ENCODE data around the gene EIF3CL. TPM values are rescaled to one million over a fixed set of nuclear protein-coding genes. Genes with fewer than 3 reads are reported as not detected.
"Not testable (repeated sequence)": the region's sequence is repeated elsewhere in the genome, so short reads cannot be mapped to it uniquely, and the experiment has no call there.

The EIF3CL gene
- polyA plus RNA-seq, 1 of the 3 experiments (the other 2 are of a cell fraction), result 196 TPM

- H3K4me3 ChIP-seq (ENCODE audit: low read depth in 2 of 2, low read length in 1 of 2); H3K79me2 ChIP-seq (ENCODE audit: insufficient read depth); H3K36me3 ChIP-seq (replicated peaks in 1 of 2; ENCODE audit: control insufficient read depth in 1 of 2, insufficient read depth in 2 of 2, low read length in 1 of 2); H3K4me1 ChIP-seq (ENCODE audit: control insufficient read depth in 1 of 2, insufficient read depth in 2 of 2, low read depth in 1 of 2, low read length in 1 of 2); H2AFZ ChIP-seq (ENCODE audit: low read depth); H3F3A ChIP-seq (replicated peaks; ENCODE audit: insufficient read depth); POLR2A ChIA-PET; H4K20me1 ChIP-seq (ENCODE audit: insufficient read depth); H3K27ac ChIP-seq (ENCODE audit: low read depth in 2 of 2, low read length in 1 of 2); DNase-seq; H3K27me3 ChIP-seq (ENCODE audit: insufficient read depth); H3K9me3 ChIP-seq; H3K9me2 ChIP-seq; CTCF ChIA-PET; H3K4me2 ChIP-seq; H3K9ac ChIP-seq: not testable (repeated sequence)
- WGBS (ENCODE audit: low lambda C conversion rate), result no CpG with 5 or more reads among the region's 10 CpGs
Observed at GRCh38 chr16:28426060-28426680, 22.5 kb upstream of the EIF3CL start.

DNA sequence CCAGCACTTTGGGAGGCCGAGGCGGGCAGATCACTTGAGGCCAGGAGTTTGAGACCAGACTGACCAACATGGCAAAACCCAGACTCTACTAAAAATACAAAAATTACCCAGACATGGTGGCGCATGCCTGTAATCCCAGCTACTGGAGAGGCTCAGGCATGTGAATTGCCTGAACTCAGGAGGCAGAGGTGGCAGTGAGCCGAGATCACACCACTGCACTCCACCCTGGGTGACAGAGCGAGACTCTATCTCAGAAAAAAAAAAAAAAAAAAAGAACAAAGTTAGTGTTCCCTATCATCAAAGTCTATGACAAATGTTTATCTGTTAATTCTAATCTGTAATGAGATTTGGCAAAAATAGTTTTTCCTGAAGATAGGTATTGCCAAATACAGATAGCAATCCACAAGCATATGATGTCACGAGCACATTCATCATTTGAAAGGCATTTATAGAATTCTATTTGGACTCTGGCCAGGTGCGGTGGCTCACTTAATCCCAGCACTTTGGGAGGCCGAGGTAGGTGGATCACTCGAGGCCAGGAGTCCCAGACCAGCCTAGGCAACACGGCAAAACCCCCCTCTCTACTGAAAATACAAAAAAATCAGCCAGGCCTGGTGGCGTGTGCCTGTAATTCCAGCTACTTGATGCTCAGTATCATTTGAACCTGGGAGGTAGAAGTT, 17.6 kb upstream of the EIF3CL start:
- H3K27me3 ChIP-seq (ENCODE audit: insufficient read depth); H3F3A ChIP-seq (replicated peaks; ENCODE audit: insufficient read depth); H3K9ac ChIP-seq; H3K4me1 ChIP-seq (ENCODE audit: control insufficient read depth in 1 of 2, insufficient read depth in 2 of 2, low read depth in 1 of 2, low read length in 1 of 2); H3K4me3 ChIP-seq (ENCODE audit: low read depth in 2 of 2, low read length in 1 of 2); H2AFZ ChIP-seq (ENCODE audit: low read depth); H3K36me3 ChIP-seq (replicated peaks in 1 of 2; ENCODE audit: control insufficient read depth in 1 of 2, insufficient read depth in 2 of 2, low read length in 1 of 2); H3K9me2 ChIP-seq; H3K79me2 ChIP-seq (ENCODE audit: insufficient read depth); H3K9me3 ChIP-seq; H4K20me1 ChIP-seq (ENCODE audit: insufficient read depth); DNase-seq; H3K4me2 ChIP-seq; CTCF ChIA-PET; H3K27ac ChIP-seq (ENCODE audit: low read depth in 2 of 2, low read length in 1 of 2); POLR2A ChIA-PET: not testable (repeated sequence)
- no CpG with 5 or more reads among the region's 11 CpGs for WGBS (ENCODE audit: low lambda C conversion rate)

DNA sequence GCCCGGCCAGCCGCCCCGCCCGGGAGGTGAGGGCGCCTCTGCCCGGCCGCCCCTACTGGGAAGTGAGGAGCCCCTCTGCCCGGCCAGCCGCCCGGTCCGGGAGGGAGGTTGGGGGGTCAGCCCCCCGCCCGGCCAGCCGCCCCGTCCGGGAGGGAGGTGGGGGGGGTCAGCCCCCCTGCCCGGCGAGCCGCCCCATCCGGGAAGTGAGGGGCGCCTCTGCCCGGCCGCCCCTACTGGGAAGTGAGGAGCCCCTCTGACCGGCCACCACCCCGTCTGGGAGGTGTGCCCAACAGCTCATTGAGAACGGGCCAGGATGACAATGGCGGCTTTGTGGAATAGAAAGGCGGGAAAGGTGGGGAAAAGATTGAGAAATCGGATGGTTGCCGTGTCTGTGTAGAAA, 13.4 kb upstream of the EIF3CL start:
- WGBS (ENCODE audit: low lambda C conversion rate), result no CpG with 5 or more reads among the region's 30 CpGs
- H3K79me2 ChIP-seq (ENCODE audit: insufficient read depth); H3K4me1 ChIP-seq (ENCODE audit: control insufficient read depth in 1 of 2, insufficient read depth in 2 of 2, low read depth in 1 of 2, low read length in 1 of 2); H2AFZ ChIP-seq (ENCODE audit: low read depth); CTCF ChIA-PET; H3K4me3 ChIP-seq (ENCODE audit: low read depth in 2 of 2, low read length in 1 of 2); H3K36me3 ChIP-seq (replicated peaks in 1 of 2; ENCODE audit: control insufficient read depth in 1 of 2, insufficient read depth in 2 of 2, low read length in 1 of 2); H3K27me3 ChIP-seq (ENCODE audit: insufficient read depth); H3K9ac ChIP-seq; H3K9me3 ChIP-seq; H3K4me2 ChIP-seq; DNase-seq; H4K20me1 ChIP-seq (ENCODE audit: insufficient read depth); H3F3A ChIP-seq (replicated peaks; ENCODE audit: insufficient read depth); POLR2A ChIA-PET; H3K9me2 ChIP-seq; H3K27ac ChIP-seq (ENCODE audit: low read depth in 2 of 2, low read length in 1 of 2): not testable (repeated sequence)

DNA sequence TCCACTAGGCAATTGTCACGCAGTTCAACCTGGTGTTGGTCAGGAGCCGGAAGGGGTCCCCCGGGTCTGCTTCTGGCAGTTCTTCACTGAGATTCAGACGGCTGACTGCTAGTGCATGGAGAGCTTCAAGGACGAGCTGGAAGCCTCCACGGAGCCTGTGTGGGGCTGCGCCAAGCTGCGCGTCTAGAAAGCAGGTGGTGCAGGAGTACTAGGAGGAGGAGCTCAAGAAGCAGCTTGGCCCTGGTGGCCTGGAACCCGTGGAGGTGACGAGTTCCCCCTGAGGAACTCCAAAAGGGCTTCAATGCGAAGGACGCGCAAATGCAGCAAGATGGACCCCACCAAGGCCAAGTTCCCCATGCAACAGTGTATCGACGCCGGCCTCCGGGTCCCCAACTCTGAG, 10.9 kb upstream of the EIF3CL start:
- H3K4me3 ChIP-seq (ENCODE audit: low read depth in 2 of 2, low read length in 1 of 2), result not testable (repeated sequence)

DNA sequence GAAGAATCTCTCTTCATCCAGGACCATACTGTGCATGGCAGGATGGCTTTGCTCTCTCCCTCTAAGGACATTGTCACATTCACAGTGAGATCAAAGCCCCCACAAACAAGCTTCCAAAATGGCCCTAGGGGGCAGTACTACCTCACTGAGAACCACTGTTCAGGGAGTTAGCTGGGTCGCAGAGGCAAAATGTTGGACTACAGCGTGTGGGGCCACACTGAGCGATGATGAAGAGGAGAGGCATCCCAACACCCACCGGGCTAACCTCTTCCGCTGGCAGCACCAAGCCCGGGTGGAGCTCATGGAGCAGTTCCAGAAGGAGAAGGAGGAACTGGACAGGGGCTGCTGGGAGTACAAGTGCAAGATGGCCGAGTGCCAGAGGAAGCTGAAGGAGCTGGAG, 9.9 kb upstream of the EIF3CL start:
- no CpG with 5 or more reads among the region's 7 CpGs for WGBS (ENCODE audit: low lambda C conversion rate)
- H3K4me3 ChIP-seq (ENCODE audit: low read depth in 2 of 2, low read length in 1 of 2); H3F3A ChIP-seq (replicated peaks; ENCODE audit: insufficient read depth); CTCF ChIA-PET; H2AFZ ChIP-seq (ENCODE audit: low read depth); H3K4me1 ChIP-seq (ENCODE audit: control insufficient read depth in 1 of 2, insufficient read depth in 2 of 2, low read depth in 1 of 2, low read length in 1 of 2); H4K20me1 ChIP-seq (ENCODE audit: insufficient read depth); H3K9me3 ChIP-seq; H3K4me2 ChIP-seq; H3K27ac ChIP-seq (ENCODE audit: low read depth in 2 of 2, low read length in 1 of 2); POLR2A ChIA-PET; H3K79me2 ChIP-seq (ENCODE audit: insufficient read depth); H3K27me3 ChIP-seq (ENCODE audit: insufficient read depth); H3K9ac ChIP-seq; H3K36me3 ChIP-seq (replicated peaks in 1 of 2; ENCODE audit: control insufficient read depth in 1 of 2, insufficient read depth in 2 of 2, low read length in 1 of 2); DNase-seq; H3K9me2 ChIP-seq: not testable (repeated sequence)

More for the DNA sequence above, 10.9 kb upstream of the EIF3CL start:
- CTCF ChIA-PET; H2AFZ ChIP-seq (ENCODE audit: low read depth); H3K9me2 ChIP-seq; H3K4me1 ChIP-seq (ENCODE audit: control insufficient read depth in 1 of 2, insufficient read depth in 2 of 2, low read depth in 1 of 2, low read length in 1 of 2); H3K27ac ChIP-seq (ENCODE audit: low read depth in 2 of 2, low read length in 1 of 2); POLR2A ChIA-PET; DNase-seq; H3F3A ChIP-seq (replicated peaks; ENCODE audit: insufficient read depth); H3K79me2 ChIP-seq (ENCODE audit: insufficient read depth); H3K9ac ChIP-seq; H3K36me3 ChIP-seq (replicated peaks in 1 of 2; ENCODE audit: control insufficient read depth in 1 of 2, insufficient read depth in 2 of 2, low read length in 1 of 2); H3K27me3 ChIP-seq (ENCODE audit: insufficient read depth); H3K9me3 ChIP-seq; H4K20me1 ChIP-seq (ENCODE audit: insufficient read depth); H3K4me2 ChIP-seq: not testable (repeated sequence)
- 82% methylated on average over 13 of the region's 18 CpGs for WGBS (ENCODE audit: low lambda C conversion rate)

GRCh38 chr16:28392054-28392453, 11.6 kb downstream of the EIF3CL start:
- H3K4me1 ChIP-seq (ENCODE audit: control insufficient read depth in 1 of 2, insufficient read depth in 2 of 2, low read depth in 1 of 2, low read length in 1 of 2); H4K20me1 ChIP-seq (ENCODE audit: insufficient read depth); H3K79me2 ChIP-seq (ENCODE audit: insufficient read depth); H2AFZ ChIP-seq (ENCODE audit: low read depth); H3K27ac ChIP-seq (ENCODE audit: low read depth in 2 of 2, low read length in 1 of 2); H3K9me3 ChIP-seq; H3K9ac ChIP-seq; H3F3A ChIP-seq (replicated peaks; ENCODE audit: insufficient read depth); DNase-seq; H3K36me3 ChIP-seq (replicated peaks in 1 of 2; ENCODE audit: control insufficient read depth in 1 of 2, insufficient read depth in 2 of 2, low read length in 1 of 2); CTCF ChIA-PET; H3K4me3 ChIP-seq (ENCODE audit: low read depth in 2 of 2, low read length in 1 of 2); POLR2A ChIA-PET; H3K4me2 ChIP-seq; H3K27me3 ChIP-seq (ENCODE audit: insufficient read depth); H3K9me2 ChIP-seq: not testable (repeated sequence)
- WGBS (ENCODE audit: low lambda C conversion rate), result no CpG with 5 or more reads among the region's 5 CpGs
